A549 (cell line): ENCODE data around the gene PCYT1A. TPM values are rescaled to one million over a fixed set of nuclear protein-coding genes. Genes with fewer than 3 reads are reported as not detected.

ENCODE experiments used
- ATAC-seq, 2 experiments: fragments of 200-7000 bp in 1 of 2; fragments of >200 bp in 1 of 2; cut with Nextera tagmentation in 1 of 2; cut with Tn5 transposase in 1 of 2; 3 replicates each; pipeline versions ENCODE4 v1.8.0 to v1.9.1; 2018 to 2020; ENCODE audit warnings: mild to moderate bottlenecking in 1 of 2, moderate library complexity in 1 of 2
- CTCF ChIA-PET: fragments of 300-600 bp; sonication (Branson Sonifier 250); formaldehyde crosslinking; extraction: SDS; loops from one replicate; lab custom pipeline; 2021; ENCODE audit warnings: antibody characterized with exemption, inconsistent platforms; lab: Yijun Ruan, JAX
- POLR2A ChIA-PET: fragments of 350-600 bp; formaldehyde crosslinking; extraction: SDS; loops from one replicate; lab custom pipeline; 2021; ENCODE audit warnings: antibody characterized with exemption, inconsistent platforms; lab: Yijun Ruan, JAX
- DNase-seq, 2 experiments: peaks; one replicate each; pipeline versions ENCODE4 v3.0.0 to v3.0.0-alpha.2; 2011 to 2016; ENCODE audit warnings: low read depth in 1 of 2, low spot score in 1 of 2
- FAIRE-seq: peaks from 2 replicates; lab custom pipeline; 2011; peaks lifted over from hg19 to GRCh38; lab: Jason Lieb, UNC
- H3K27ac ChIP-seq, 2 experiments: fragments of >200 bp; sonication (Bioruptor Twin); formaldehyde crosslinking; 3 replicates each; pipeline ENCODE4 v1.5.1; 2016 to 2017
- H3K4me1 ChIP-seq: fragments of >200 bp; sonication (Bioruptor Twin); formaldehyde crosslinking; 3 replicates; pipeline ENCODE4 v1.6.1; 2016
- H3K4me2 ChIP-seq: fragments of >200 bp; sonication (Bioruptor Twin); formaldehyde crosslinking; 3 replicates; pipeline ENCODE4 v1.6.1; 2016
- H3K4me3 ChIP-seq: fragments of >200 bp; sonication (Bioruptor Twin); formaldehyde crosslinking; 3 replicates; pipeline ENCODE4 v1.5.1; 2016
- H3K9me3 ChIP-seq: fragments of >200 bp; sonication (Bioruptor Twin); formaldehyde crosslinking; 3 replicates; pipeline ENCODE4 v1.6.1; 2016
- BHLHE40 ChIP-seq: IDR thresholded peaks from 2 replicates; pipeline ENCODE4 v1.6.1; 2012; ENCODE audit warnings: low read depth, low read length, inconsistent platforms
- CBX8 ChIP-seq: fragments of 200-600 bp; sonication (generic); IDR thresholded peaks from 2 replicates; pipeline ENCODE4 v1.6.1; 2016
- CEBPB ChIP-seq, 2 experiments: fragments of >200 bp in 1 of 2; sonication (Bioruptor Twin) in 1 of 2; formaldehyde crosslinking in 1 of 2; IDR thresholded peaks; 2 replicates each; pipeline ENCODE4 v1.6.1; 2012 to 2016
- CHD2 ChIP-seq: fragments of 150-350 bp; IDR thresholded peaks from 2 replicates; pipeline ENCODE4 v1.6.1; 2014; ENCODE audit warnings: low read length; ENCODE audit not compliant: partially characterized antibody
- CTCF ChIP-seq: fragments of >200 bp; sonication (Bioruptor Twin); formaldehyde crosslinking; IDR thresholded peaks from 3 replicates; pipeline ENCODE4 v1.5.1; 2016
- EHMT2 ChIP-seq: fragments of 200-600 bp; sonication (generic); IDR thresholded peaks from 2 replicates; pipeline ENCODE4 v1.6.1; 2016; ENCODE audit warnings: antibody characterized with exemption, low read depth, mild to moderate bottlenecking, moderate library complexity
- HES2 ChIP-seq: fragments of >200 bp; sonication (Bioruptor Twin); formaldehyde crosslinking; IDR thresholded peaks from 2 replicates; pipeline ENCODE4 v1.6.1; 2016
- HMGXB4 ChIP-seq: fragments of 250-450 bp; sonication (Bioruptor Pico); IDR thresholded peaks from 2 replicates; pipeline ENCODE4 v1.5.0; 2021; ENCODE audit warnings: mild to moderate bottlenecking, moderate library complexity, borderline replicate concordance
- KDM5A ChIP-seq: fragments of 200-600 bp; sonication (generic); IDR thresholded peaks from 2 replicates; pipeline ENCODE4 v1.6.1; 2016; ENCODE audit warnings: antibody characterized with exemption, mild to moderate bottlenecking
- MAFK ChIP-seq: fragments of 450-650 bp; IDR thresholded peaks from 2 replicates; pipeline ENCODE4 v1.6.1; 2014; ENCODE audit not compliant: partially characterized antibody
- MAX ChIP-seq: IDR thresholded peaks from 2 replicates; pipeline ENCODE4 v1.6.1; 2012
- MYC ChIP-seq: IDR thresholded peaks from 2 replicates; pipeline ENCODE4 v1.6.1; 2012; ENCODE audit warnings: mild to moderate bottlenecking, inconsistent platforms, low read length, improper control_type of control experiment, borderline replicate concordance
- NPAS2 ChIP-seq: fragments of 250-450 bp; sonication (Bioruptor Pico); IDR thresholded peaks from 2 replicates; pipeline ENCODE4 v1.8.0; 2022; ENCODE audit warnings: mild to moderate bottlenecking, moderate library complexity, borderline replicate concordance
- PHF8 ChIP-seq: fragments of 200-600 bp; sonication (generic); IDR thresholded peaks from 2 replicates; pipeline ENCODE4 v1.6.1; 2016; ENCODE audit warnings: low read depth, mild to moderate bottlenecking, antibody characterized with exemption, moderate library complexity, borderline replicate concordance
- POLR2A ChIP-seq: IDR thresholded peaks from 2 replicates; pipeline ENCODE4 v1.6.1; 2012; ENCODE audit warnings: mild to moderate bottlenecking, low read length
- RAD21 ChIP-seq, 2 experiments: fragments of >200 bp in 1 of 2; sonication (Bioruptor Twin) in 1 of 2; formaldehyde crosslinking in 1 of 2; IDR thresholded peaks in 1 of 2; conservative IDR thresholded peaks in 1 of 2; 2 replicates in 1 of 2; 3 replicates in 1 of 2; pipeline ENCODE4 v1.6.1; 2012 to 2018; ENCODE audit warnings: inconsistent platforms in 1 of 2
- TP53 ChIP-seq: fragments of 250-450 bp; sonication (Bioruptor Pico); IDR thresholded peaks from 2 replicates; pipeline ENCODE4 v1.5.0; 2021; ENCODE audit warnings: mild to moderate bottlenecking, moderate library complexity
- USF2 ChIP-seq: fragments of 450-650 bp; IDR thresholded peaks from 2 replicates; pipeline ENCODE4 v1.6.1; 2014; ENCODE audit warnings: antibody characterized with exemption
- ZNF302 ChIP-seq: fragments of 250-450 bp; sonication (Bioruptor Pico); IDR thresholded peaks from 2 replicates; pipeline ENCODE4 v1.9.0; 2021; ENCODE audit warnings: inconsistent platforms, mild to moderate bottlenecking, moderate library complexity
- WGBS: methylation state at CpG from one replicate; pipeline ENCODE4 v1.1.6; 2017; ENCODE audit errors: missing lambda C conversion rate; 5-methylcytosine and 5-hydroxymethylcytosine counted together
- polyA plus RNA-seq, 4 experiments: library from polyadenylated mRNA; depleted of rRNA in 3 of 4; stranded (reverse); fragments of >200 nt; fragmentation: RNase III in 1 of 4; extraction: RNeasy Plus Mini Kit Qiagen cat#74134 plus additional on column Dnase treatment in 1 of 4; gene quantifications; 2 replicates in 3 of 4; 3 replicates in 1 of 4; pipeline ENCODE4 v1.2.3, GENCODE V29; 2011 to 2017

PCYT1A gene
- polyA plus RNA-seq, 2 of the 4 experiments (the other 2 are of a cell fraction): 41.9 to 45.4 TPM

- no peak for DNase-seq
- Histone ChIP-seq H3K9me3 (no peaks in the 10 kb centered on the region), H3K4me2 (no peak overlapping the region), H3K4me3 (no peak overlapping the region), H3K4me1 (no peaks in the 10 kb centered on the region), H3K27ac (no peak overlapping the region)
- CTCF ChIA-PET: interaction anchor here (0.7 kb wide), 1 partner anchor 203 kb away, joined by 4 read pairs; no protein-coding TSS in a partner anchor
- no peak for FAIRE-seq
- POLR2A ChIA-PET: no interaction called here
- ATAC-seq: no peak
- 90% methylated on average over 2 of the region's 2 CpGs for WGBS
- TF ChIP-seq CBX8: no peak
- no peak for TF ChIP-seq BHLHE40
- TF ChIP-seq MAX: no peak
- TF ChIP-seq NPAS2 (CRISPR knock-in tag): no peak
- no peak for TF ChIP-seq EHMT2
- no peak for TF ChIP-seq ZNF302 (CRISPR knock-in tag)
- TF ChIP-seq HMGXB4 (CRISPR knock-in tag): no peak
- no peak for TF ChIP-seq USF2
- TF ChIP-seq TP53 (CRISPR knock-in tag): no peak
- TF ChIP-seq CTCF: no peak
- TF ChIP-seq HES2: no peak
- no peak for TF ChIP-seq POLR2A
These were observed 11.0 kb upstream of the PCYT1A start for GRCh38 chr3:196298521-196298920.

GRCh38 chr3:196292286-196292923, 4.9 kb upstream of the PCYT1A start:
- no peak for FAIRE-seq
- DNase-seq: no peak
- no peaks in the 10 kb centered on the region for H3K4me1 ChIP-seq
- no peak overlapping the region for H3K27ac ChIP-seq
- no peak overlapping the region for H3K4me3 ChIP-seq
- no peaks in the 10 kb centered on the region for H3K9me3 ChIP-seq
- POLR2A ChIA-PET: no interaction called here
- no peak for ATAC-seq
- CTCF ChIA-PET: interaction anchor here (0.6 kb wide), 1 partner anchor 117 kb away, joined by 3 read pairs; no protein-coding TSS in a partner anchor
- TF ChIP-seq MAFK: no peak
- 82% methylated on average over 5 of the region's 5 CpGs for WGBS
- no peak overlapping the region for H3K4me2 ChIP-seq

GRCh38 chr3:196288141-196288460, 575 bp upstream of the PCYT1A start:
- POLR2A ChIA-PET: interaction anchor here (0.5 to 1.4 kb wide), 4 partner anchors 16 to 426 kb away, joined by 3 read pairs; partner anchors contain the start of genes DYNLT2B and UBXN7
- H3K9me3 ChIP-seq: no peaks in the 10 kb centered on the region
- CTCF ChIA-PET: interaction anchor here (1.5 kb wide), 1 partner anchor 241 kb away, joined by 4 read pairs; no protein-coding TSS in a partner anchor
- FAIRE-seq: no peak
- H3K4me3 ChIP-seq: peak overlapping the region; percentile 89
- peak overlapping the region; percentile 92 to 95 for H3K27ac ChIP-seq
- peaks cover 13% of the 10 kb centered on the region for H3K4me1 ChIP-seq
- peak in 1 of 2 experiments; percentile 48; a peak in 5 of 6 replicates for ATAC-seq
- peak in 1 of 2 experiments; percentile 35 for DNase-seq
- WGBS: 10% methylated on average over 5 of the region's 17 CpGs
- TF ChIP-seq CHD2: no peak
- no peak for TF ChIP-seq KDM5A
- no peak for TF ChIP-seq POLR2A
- TF ChIP-seq RAD21 (conservative IDR thresholded peaks at IDR 0.05 in 1 of 2, IDR thresholded peaks at IDR 0.05 in 1 of 2): no peak
- peak; percentile 49 for TF ChIP-seq PHF8
- TF ChIP-seq CEBPB (IDR thresholded peaks at IDR 0.05): no peak
- peak; percentile 39; the same call in 1 of the 2 replicates for TF ChIP-seq MYC
- H3K4me2 ChIP-seq: peak overlapping the region; percentile 84
